Dedifferentiated amniotic fluid mesenchymal stem cell (primary cell): ENCODE data around the gene TCOF1.

Source experiments
- DNase-seq: peaks from one replicate; pipeline ENCODE4 v3.0.0-alpha.2; 2016; ENCODE audit errors: extremely low spot score

Gene TCOF1

DNA sequence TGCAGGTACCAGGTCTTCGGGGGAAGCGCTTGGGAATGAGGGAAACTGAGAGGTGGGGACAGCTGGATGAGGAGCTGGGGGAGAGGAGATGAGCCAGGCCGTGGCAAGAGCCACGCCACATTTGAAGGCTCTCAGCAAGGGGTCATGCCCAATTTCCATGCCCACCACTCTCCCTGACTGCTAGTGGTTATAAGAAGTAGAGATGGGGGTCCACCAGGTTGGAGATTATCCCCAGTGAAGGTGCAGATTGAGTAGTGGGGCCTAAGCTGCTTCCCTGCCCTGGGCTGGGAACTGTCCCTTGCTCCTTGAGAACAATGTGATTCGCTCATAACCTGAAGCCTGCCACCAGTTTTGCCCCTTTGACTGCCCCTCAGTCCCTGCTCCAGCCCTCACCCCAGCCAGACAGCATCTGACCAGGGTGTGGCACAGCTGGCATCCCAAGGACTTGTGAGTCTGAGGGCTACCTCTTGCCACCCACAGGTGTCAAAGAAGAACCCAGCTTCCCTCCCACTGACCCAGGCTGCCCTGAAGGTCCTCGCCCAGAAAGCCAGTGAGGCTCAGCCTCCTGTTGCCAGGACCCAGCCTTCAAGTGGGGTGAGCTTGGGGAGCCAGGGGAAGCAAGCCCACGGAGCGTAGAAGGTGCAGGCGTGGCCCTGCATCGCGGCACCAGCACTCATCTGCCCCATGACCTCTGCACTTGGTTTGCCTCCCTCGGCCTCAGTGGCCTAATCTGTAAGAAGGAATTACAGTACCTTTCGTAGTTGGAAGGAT lies 33.8 kb downstream of the TCOF1 start:
- DNase-seq: no peak

DNA sequence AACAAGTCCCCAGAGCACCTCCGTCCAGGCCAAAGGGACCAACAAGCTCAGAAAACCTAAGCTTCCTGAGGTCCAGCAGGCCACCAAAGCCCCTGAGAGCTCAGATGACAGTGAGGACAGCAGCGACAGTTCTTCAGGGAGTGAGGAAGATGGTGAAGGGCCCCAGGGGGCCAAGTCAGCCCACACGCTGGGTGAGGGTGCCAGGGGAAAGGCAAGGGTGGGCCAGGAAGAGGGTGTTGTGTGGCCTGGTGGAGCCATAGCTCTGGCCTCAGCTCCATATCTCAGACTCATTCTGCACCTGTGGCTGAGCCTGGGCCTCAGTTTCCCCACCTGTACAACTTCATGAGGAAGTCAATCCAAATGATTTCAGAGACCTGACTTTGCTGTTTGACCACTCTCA lies 34.5 kb downstream of the TCOF1 start:
- DNase-seq: no peak

DNA sequence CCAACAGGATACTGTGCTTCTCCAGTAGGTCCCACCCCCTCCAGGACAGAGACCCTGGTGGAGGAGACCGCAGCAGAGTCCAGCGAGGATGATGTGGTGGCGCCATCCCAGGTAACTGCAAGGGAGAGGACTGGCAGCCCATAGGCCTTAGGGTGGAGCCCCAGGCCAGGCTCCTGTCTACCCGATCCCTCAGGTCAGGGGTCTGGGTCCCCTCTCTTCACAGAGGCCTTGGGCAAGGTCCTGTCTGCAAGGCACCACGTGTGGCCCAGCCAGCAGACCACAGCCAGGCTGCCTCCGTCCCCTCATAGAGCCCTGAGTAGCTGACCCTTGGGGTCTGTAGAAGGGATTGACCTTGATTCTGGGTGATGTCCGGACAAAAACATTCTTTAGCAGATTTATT lies 35.2 kb downstream of the TCOF1 start:
- DNase-seq: no peak

DNA sequence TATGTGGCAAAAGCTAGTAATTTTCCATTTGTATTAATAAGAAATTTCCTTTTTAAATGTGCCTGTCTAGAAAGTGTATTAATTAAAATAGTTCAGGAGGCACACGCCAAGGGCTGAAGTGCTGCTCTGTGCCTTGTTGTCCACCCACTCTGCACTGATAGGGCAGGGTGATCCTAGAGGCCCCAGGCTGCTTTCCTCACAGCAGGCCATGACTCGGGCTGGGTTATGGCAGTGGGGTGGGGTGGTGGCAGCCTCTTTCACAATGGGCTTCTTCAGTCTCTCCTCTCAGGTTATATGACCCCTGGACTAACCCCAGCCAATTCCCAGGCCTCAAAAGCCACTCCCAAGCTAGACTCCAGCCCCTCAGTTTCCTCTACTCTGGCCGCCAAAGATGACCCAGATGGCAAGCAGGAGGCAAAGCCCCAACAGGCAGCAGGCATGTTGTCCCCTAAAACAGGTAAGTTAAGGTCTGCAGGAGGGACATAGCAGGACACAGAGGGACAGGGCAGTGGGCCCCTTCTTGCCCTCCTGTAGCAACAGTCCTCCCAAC lies 35.7 kb downstream of the TCOF1 start:
- DNase-seq: no peak

DNA sequence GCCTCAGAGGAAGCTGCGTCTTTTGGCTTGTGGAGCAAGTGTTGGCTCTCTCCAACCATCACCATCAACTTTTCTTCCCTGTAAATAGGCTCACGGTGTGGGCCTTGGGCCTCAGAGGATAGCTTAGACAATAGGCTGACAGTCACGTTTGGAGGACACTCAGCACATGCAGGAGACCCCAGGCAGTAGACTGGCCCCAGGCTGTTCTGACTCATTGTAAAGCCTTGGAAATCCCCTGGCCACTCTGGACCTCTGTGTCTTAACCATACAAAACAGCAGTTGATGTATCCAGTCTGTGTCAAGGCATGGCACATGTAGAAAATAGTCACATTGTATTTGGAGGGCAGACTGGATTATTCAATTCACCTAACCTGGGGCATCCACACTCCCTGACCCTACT lies 36.6 kb downstream of the TCOF1 start:
- DNase-seq: no peak

DNA sequence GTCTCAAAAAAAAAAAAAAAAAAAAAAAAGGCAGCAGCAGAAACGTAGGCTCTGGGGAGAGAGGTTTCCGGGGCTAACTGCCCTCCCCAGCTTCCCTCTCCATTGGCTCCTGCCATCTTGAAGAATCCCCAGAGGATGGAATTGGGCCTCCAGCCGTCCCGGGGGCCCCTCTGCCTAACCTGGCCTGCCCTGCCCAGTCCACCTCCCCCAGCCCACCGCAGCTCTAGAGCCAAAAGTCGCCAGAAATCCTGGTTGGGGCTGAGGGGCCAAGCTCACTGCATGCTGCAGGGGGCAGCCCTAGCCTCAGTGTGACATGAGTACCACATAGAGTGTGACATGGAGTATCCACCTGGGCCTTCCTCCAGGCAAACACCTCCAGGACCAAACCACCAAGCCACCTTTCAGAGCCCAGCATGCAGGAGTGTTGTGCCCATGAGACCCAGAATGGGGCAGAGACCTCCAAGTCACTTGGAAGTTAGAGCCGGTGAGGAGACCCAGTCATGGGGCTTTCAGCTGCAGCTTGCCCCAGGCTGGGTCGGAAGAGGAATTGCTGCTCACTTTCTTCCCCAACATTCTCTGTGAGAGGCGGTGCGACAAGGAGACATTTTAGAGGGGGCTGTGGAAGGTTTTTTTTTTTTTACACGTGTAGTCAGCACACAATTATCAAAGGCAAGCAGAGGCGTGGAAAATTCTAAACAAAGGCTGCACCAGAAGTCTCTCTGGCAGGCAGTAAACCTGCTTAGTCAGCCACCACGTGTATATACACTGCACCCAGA lies 37.6 kb downstream of the TCOF1 start:
- no peak for DNase-seq

DNA sequence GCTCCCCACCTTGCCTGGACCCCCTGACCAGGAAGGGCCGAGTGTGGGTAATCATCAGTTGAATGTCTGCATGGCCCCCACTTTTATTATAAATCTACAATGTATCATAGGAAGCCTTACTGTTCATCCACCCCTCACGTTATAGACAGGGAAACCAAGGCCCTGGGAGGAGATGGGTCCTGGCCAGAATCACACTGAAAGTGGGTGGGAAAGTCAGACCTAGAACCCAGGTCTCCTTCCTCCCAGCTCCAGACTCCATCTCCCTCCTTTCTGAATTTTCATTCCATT lies 38.1 kb downstream of the TCOF1 start:
- no peak for DNase-seq

DNA sequence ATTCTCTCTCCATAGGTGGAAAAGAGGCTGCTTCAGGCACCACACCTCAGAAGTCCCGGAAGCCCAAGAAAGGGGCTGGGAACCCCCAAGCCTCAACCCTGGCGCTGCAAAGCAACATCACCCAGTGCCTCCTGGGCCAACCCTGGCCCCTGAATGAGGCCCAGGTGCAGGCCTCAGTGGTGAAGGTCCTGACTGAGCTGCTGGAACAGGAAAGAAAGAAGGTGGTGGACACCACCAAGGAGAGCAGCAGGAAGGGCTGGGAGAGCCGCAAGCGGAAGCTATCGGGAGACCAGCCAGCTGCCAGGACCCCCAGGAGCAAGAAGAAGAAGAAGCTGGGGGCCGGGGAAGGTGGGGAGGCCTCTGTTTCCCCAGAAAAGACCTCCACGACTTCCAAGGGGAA lies 38.8 kb downstream of the TCOF1 start:
- no peak for DNase-seq

DNA sequence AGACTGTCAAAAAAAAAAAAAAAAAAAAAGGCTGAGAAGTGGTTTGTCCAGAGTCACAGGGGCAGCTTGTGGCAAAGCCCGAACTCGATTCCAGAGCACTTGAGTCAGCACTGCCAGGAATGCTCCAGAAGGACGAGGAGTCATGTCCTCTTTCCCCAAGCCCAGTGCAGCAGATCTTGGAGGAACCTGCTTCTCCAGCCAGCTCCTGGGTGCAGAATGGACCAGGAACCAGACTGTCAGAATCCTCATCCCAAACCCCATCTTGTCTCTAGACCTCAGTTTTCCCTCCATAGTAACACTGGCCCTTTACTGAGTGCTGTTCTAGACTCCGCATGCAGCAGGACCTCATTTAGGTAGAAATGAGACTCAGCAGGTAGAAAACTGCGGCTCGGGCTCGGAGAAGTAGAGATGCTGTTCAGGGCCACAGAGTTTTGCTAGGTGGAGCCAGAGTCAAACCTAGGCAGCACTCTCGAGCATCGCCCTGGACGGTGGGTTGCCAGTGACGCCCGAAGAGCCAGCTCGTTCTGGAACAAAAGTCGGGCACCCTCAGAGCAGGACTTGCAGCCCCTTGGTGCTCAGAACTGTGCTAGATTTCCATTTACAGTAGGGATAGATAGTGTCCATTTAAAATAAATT lies 39.8 kb downstream of the TCOF1 start:
- no peak for DNase-seq

DNA sequence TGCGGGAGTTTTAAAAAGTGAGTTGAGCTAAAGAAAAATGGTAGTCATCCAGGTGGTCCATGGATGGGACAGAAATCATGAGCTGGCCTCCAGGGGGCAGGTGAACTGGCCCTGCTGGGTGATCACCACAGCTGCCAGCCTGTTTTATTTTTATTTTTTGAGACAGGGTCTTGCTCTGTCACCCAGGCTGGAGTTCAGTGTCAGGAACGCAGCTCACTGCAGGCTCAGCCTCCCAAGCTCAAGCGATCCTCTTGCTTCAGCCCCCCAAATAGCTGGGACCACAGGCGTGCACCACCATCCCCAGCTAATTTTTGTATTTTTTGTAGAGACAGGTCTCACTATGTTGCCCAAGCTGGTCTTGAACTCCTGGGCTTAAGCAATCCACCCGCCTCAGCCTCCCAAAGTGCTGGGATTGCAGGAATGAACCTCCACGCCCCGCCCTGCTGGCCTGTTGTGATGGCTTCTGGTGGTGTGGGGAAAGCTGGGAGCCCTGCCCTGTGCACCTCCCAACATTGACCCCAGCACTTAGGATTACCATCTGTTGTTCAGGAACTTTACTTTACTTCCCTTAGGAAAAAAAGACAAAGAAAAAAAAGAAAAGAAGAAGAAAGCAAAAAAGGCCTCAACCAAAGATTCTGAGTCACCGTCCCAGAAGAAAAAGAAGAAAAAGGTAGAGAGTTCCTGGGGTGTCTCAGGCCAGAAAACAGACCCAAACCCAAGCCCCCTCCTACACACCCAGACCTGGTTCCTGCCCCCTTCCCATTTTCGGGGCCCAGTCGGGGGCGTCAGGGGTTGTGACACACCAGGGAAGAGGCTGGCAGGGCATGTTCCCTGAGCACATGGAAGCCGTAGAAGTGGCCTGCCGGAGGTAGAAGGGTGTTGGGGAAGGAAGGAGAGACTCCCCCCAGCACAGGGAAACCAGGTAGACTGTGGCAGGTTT lies 40.6 kb downstream of the TCOF1 start:
- DNase-seq: no peak

DNA sequence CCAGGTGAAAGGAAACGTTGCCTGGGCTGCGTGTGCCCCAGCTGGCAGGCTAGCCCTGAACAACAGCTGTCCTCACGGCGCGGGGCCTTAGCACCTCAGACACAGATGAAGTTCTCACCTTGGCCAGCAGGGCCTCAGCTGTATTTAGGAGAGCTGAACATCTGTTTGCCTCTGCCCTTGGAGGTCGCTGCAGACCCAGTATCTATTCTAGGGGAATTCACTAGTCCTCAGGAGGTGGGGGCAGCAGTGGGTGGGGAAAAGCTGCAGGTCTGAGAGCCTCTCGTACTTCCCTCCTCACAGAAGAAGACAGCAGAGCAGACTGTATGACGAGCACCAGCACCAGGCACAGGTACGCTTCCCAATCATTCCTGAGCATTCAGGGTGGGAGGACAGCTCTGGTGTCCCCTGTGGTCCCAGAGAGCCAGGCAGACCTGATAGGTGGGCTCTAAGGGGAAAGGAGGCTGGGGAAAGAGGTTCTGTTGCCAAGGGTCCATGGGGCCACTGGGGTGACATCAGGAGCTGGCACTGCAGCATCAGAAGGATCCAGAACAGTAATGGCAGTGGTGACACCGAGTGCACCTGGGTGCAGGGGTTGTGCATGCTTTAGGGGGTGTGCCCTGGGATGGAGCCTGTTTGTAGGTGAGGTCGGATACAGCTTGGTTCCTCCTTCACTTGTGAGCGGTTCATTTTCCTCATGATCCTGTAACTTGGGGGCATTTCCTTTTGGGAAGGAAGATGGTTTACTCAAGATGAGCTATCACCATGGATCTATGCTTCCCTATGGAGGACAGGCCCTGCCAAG lies 41.4 kb downstream of the TCOF1 start:
- no peak for DNase-seq

DNA sequence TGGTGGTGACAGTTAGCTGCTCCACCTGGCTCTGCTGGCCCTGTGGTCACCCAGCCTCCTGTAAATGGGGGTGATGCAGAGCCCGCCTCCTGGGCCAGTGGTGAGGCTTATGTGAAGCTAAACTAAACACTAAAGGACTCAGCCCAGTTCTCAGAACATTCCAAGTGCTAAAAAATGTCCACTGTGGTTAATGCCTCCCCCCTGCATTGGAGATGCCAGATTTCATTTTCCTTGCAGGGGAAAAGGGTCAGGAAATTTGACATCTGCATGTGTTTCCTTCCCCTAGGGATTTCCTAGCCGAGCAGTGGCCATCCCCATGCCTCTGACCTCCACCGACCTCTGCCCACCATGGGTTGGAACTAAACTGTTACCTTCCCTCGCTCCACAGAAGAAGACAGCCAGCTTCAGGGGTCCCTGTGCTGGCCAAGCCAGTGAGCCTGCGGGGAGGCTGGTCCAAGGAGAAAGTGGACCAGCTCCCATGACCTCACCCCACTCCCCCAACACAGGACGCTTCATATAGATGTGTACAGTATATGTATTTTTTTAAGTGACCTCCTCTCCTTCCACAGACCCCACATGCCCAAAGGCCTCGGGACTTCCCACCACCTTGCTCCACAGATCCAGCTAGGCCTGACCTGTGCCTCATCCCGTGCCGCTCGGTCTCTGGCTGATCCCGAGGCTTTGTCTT lies 42.2 kb downstream of the TCOF1 start:
- no peak for DNase-seq

DNA sequence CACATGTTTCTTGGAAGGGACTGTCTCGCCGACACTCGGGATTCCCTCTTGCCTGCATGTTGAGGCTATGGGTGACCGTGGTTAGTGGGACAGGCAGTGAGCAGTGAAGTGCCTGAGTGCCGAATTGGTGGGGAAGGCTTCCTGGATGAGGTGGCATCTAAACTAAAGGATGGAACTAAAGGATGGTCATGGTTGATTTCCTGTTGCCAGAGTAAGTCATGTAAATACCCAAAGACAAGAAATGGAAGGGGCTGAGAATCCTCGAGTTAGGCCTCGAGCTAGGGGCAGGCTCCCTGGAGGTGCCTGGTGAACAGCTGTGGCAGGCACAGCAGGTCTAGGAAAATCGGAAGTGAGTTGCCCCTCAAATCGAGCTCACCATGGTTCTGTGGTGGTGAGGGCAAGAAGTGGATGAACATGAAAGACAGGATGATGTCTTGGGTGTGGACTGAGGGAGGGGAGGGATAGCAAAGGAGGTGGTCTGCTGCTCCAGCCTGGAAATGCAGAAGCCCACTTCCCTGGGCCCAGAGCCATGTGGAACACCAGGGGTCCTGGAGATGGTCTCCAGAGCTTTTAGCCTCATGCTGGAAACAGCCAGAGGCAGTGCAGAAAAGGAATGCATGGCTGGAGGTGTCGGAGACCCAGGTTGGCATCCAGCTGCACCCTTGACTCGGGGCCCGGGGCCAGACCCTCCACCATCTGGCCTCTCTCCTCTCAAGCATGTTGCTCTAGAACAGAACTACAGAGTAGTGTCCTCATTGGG lies 43.0 kb downstream of the TCOF1 start:
- no peak for DNase-seq

DNA sequence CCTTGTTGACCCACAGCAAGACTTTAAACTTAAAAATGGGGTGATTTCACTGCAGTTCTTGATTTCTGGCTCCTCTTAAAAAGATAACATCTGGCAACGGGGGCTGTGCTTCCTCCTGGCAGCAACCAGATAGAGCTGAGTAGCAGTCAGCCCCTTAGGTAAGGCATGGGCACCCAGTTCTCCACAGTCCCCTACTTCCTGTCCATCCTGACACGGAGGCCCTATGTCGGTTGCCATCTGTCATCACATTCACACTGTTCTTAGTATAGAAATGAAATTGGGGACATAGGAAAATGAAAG lies 43.5 kb downstream of the TCOF1 start:
- DNase-seq: no peak

DNA sequence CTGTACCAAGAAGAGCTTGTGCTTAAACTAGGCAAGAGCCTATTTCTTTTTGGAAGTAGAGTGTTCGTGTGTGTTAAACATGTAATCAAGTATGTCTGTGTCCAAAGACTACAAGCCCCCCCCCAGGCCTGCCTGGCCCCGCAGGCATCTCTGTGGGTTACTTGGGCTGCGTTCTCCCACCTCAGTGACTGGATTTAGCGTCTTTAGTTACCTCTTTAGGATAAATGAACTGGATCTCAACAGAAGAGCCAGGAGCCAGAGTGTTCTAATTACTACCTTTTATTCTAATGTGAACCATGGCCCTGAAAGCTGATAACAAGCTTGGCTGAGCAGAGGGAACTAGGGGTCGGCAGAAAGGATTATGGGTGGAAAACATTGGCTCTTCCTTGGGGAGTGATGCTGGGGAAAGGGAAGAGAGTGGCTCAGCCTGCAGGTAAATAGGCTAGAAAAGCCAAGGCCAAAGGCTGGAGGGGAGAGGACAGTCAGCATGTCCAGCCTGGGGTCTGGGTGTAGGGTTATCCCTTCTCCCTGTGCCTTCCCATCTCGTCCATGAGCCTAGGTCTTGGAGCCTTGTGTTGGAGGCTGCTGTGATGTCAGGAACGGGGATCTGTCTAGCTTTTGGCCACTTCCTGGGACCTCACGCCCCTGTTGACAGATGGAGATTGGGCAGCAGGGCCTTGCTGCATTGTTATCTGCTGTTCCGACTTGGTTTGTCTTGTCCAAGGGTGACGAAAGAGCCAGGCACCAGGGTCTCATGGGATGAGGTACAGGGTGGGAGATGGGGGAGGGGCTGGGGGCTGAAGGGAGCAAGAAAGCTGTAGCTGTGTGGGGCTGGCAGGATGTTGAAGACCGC lies 44.1 kb downstream of the TCOF1 start:
- DNase-seq: no peak

DNA sequence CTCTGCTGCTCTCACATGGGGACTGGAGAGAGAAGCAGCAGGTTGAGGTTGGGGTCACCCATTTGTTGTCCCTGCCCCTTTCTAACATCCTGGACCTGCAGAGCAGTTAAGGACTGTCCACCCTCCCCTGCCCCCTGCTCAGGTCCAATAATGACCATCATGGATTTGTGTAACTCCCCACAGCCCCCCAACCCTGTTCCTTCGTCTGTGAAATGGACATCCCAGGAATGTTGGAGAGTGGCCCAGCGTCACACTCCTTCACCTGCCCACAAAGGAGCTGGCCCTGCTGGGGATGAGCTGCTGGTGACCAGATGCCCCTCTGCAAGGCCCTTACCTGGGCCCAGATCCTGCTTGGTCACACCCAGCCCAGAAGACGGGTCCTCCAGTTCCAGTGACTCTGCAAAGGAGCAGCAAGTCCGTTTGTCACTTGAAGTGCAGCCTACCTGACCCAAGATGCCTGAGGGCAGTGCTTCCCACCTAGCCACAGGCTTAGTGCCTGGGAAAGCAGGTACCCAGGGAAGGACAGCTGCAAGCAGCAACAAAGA lies 44.8 kb downstream of the TCOF1 start:
- DNase-seq: no peak

DNA sequence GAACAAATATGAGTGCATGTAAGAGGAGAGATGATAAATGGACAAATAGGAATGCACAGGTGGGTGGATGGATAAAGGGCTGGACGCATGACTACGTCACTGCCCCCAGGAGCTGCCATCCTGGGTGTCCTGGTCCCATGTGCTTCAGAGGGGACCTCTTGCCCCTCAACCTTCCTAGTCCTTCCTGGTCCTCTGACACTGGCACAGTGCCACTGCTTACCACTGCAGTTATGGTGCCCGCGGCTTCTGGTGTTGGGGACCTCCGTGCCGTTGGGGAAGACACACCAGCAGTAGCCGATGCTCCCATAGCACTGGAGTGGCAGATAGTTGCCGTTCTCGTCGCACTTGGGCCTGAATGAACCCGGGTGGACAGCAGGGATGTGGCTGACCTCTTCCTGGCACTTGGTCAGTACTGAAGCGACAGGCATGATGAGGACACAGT lies 45.4 kb downstream of the TCOF1 start:
- no peak for DNase-seq

DNA sequence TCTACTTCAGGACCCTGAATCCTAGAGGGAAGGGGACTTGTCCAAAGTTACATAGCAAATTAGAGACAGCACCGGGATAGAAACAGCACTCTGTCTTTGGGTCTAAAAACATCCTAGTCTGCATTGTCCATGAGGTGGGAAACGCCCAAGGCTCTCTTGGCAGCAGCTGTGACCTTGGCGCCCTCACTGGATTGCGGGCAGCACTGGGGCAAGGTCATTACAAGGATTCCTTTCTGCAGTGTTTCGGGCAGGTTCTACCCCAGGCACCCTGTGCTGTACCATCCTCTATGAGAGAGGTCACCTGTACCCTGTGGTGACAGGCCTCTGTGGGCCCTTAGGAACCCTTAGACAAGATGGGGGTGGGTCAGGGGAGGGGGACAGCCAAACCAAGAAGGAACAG lies 46.6 kb downstream of the TCOF1 start:
- no peak for DNase-seq
